CD4-positive, alpha-beta T cell treated with Interleukin-17A for 4 hours (primary cell): Measurements from ENCODE around the gene RNFT1.
"Not testable (repeated sequence)": the region's sequence is repeated elsewhere in the genome, so short reads cannot be mapped to it uniquely, and the experiment has no call there.

Experiments
- DNase-seq: peaks from one replicate; pipeline ENCODE4 v3.0.0-alpha.2; 2020; ENCODE audit warnings: mixed read lengths

RNFT1 gene, protein sequence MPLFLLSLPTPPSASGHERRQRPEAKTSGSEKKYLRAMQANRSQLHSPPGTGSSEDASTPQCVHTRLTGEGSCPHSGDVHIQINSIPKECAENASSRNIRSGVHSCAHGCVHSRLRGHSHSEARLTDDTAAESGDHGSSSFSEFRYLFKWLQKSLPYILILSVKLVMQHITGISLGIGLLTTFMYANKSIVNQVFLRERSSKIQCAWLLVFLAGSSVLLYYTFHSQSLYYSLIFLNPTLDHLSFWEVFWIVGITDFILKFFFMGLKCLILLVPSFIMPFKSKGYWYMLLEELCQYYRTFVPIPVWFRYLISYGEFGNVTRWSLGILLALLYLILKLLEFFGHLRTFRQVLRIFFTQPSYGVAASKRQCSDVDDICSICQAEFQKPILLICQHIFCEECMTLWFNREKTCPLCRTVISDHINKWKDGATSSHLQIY

DNA sequence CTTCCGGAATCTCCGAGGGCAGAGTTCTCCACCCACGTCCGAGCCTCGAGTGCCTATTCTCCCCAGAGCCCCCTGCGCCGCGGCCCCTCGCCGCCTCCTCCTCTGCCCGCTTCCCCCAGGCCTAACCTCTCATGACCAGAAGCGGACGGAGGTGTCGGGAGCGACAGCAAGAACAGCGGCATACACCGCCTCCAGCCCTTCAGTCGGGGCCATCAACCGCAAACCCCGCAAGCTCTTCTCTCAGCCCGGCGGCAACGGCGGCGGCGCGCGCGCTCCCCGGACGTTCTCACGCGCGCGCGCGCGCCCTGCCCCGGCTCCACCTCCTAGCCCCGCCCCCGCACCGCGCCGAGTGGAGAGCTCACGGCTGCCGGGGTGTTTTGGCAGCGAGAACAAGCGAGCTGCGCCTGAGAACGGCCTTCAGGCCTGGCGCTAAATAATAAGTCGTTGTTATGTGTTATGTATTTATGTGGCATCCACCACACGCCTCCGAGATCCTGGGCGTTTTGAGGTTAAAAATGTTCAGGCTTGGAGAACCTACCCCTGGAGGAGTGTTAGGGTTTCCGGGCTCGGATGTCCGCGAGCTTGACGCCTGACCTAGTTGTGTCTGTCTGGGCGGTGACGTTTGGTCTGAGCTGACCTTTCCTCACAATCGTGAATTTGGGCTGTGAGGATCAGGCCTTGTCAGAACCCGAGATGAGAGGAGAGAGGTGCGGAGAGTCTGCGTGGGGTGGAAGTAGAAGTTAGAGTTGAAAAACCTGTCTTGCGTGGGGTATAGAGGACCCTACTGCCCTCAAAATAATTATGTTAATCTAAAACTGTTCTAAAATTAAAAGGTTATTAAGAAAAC is at the start of gene RNFT1:
Gene RNFT1 (minus strand): TSS at position 259 of the 847 bp plus-strand sequence. CDS start 77 bp downstream, at position 182.
- peak; percentile 94 for DNase-seq

DNA sequence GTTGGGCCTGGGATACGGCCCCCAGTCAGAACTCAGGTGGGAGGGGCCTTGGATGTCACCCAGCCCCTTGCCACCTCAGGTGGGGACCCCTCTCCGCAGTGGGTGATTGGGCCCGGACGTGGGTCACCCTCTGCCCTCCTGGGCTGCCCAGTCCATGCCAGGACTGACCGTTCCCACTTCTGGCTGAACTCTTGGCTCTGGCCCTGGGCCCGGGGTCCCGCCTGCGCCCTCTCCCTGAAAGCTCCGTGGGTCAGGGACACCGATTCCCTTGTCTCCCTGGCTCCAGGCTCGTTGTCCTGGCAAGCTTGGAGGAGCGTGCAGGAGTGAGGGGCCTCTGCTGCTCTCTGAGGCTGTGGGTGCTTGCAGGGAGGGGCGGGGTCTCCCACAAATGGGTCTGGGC is 44.8 kb upstream of the RNFT1 start:
- DNase-seq: not testable (repeated sequence)

DNA sequence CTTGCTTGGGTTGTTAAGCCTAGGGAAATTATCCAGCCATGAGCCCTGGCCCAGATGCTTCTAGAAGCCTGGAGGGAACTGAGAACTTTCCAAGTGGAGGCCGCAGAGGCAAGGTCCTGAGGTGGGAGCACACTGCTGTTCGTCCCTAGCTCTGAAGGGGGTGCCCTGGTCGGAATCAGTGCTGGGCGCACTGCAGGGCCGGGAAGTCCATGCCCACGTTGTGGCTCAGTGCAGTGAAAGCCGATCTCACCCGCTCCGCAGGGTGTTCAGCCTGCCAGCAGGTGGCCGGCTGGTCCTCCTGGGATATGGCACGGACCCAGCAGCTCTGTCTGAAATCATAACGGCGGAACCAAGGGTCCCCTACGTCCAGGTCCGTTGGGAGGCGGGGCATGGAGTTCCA is 43.8 kb upstream of the RNFT1 start:
- DNase-seq: not testable (repeated sequence)

DNA sequence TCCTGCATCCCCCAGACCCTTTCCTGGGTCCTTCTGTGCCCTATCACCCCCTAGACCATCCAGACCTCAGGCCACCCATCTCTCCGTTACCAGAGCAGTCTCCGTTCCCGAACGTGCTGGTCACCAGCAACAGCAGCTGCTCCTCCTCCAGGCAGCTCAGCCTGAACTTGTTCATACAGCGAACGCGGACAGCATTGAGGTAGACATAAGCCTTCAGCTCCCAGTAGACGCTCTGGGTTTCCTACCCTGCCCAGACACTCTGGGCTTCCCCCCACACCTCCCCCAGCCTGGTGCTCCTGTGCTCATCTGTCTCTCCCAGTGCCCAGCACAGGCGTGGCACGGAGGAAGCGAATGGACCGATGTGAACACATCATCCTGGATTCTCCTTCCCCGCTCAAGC is 41.6 kb upstream of the RNFT1 start:
- DNase-seq: no peak

DNA sequence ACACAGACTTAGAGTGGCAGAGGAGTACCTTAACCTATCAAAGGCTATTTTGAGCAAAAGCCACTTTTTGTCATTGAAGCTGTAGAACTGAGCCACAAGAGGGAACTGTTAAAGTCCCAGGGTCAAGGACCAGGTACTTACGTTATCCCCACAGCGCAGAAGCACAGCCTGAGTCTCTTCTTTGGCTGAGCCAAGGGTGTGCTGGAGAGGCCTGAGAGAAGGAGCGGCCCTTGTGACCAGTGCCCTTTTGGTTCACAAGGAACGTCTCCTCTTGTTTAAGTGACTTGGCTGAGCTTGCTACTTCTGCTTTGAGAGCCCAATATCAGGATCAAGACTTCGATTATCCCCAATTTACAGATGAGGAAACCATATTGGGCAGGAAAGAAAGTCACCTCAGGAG is 40.0 kb upstream of the RNFT1 start:
- DNase-seq: not testable (repeated sequence)

DNA sequence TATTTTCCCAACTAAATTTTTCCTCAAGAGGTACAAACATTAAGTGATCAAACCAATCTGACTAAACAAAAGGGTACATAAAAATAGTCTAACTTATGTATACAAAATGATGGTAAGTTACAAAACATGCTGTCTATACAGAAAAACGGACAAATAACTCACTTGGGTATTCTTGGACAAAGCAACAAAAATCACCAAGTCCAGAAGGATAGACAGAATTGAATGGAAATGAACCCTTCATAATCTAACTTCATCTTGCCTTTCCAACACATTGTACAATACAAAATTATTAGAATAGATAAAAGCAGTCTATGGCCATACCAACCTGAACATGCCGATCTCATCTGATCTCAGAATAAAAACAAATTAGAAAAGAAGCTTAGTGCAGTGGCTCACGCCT is 37.9 kb upstream of the RNFT1 start:
- not testable (repeated sequence) for DNase-seq

DNA sequence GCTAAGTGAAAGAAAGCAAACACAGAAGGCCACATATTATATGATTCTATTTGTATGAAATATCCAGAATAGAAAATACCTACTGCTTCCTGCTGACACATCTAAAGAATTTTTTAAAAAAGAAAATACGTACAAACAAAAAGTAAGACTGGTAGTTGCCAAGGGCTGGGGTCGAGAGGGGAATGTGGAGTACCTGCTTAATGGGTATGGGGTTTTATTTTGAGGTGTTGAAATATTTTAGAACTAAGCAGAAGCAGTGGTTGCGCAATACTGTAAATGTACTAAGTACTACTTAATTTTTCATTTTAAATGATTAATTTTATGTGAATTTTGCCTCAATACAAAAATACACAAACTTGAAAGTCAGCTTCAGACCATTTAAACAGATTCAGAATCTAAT is 32.1 kb upstream of the RNFT1 start:
- DNase-seq: not testable (repeated sequence)

DNA sequence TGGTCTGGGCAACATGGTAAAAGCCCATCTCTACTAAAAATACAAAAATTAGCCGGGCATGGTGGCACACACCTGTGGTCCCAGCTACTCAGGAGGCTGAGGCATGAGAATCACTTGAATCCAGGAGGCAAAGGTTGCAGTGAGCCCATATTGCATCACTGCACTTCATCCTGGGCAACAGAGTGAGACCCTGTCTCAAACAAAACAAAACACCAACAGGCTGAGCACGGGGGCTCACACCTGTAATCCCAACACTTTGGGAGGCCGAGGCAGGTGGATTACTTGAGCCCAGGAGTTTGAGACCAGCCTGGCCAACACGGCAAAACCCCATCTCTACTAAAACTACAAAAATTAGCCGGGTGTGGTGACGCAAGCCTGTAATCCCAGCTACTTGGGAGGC is 10.6 kb upstream of the RNFT1 start:
- not testable (repeated sequence) for DNase-seq

DNA sequence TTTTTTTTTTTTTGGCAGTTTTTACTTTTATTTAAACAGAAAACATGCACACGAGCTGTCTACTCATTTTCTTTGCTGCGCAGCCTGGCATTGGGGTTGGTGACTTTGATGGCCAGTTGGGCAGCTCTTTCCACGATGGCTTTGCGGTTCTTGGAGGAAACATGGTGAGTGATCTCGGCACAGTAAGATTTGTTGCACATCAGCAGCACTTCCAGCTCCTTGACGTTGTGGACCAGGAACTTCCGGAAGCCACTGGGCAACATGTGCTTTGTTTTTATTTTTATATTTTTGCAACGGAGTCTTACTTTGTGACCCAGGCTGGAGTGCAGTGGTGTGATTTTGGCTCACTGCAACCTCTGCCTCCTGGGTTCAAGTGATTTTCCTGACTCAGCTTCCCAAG is 8.9 kb upstream of the RNFT1 start:
- not testable (repeated sequence) for DNase-seq

DNA sequence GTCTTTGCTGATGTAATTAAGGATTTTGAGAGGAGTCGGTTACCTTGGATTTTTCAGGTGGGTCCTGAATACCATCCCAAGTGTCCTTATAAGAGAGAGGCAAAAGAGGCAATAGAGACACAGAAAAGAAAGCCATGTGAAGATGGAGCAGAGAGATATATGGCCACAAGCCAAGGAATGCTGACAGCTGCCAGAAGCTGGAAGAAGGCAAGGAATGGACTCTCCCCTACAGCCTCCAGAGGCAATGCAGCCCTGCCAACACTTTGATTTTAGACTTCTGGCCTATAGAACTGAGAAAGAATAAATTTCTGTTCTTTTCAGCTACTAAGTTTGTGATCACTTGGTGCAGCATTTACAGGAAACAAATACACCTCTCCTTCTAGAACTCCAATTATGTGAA is 8.2 kb upstream of the RNFT1 start:
- no peak for DNase-seq

DNA sequence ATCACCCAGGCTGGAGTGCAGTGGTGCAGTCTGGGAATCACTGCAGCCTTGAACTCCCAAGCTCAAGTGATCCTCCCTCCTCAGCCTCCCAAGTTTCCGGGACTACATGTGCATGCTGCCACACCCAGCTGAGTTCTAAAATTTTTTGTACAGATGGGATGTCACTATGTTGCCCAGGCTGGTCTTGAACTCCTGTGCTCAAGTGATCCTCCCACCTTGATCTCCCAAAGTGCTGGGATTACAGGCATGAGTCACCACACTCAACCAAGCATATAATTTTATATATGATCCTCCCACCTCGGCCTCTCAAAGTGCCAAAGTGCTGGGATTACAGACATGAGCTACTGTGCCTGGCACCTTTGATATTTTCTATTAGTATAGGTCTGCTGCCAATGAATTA is 7.2 kb upstream of the RNFT1 start:
- not testable (repeated sequence) for DNase-seq

DNA sequence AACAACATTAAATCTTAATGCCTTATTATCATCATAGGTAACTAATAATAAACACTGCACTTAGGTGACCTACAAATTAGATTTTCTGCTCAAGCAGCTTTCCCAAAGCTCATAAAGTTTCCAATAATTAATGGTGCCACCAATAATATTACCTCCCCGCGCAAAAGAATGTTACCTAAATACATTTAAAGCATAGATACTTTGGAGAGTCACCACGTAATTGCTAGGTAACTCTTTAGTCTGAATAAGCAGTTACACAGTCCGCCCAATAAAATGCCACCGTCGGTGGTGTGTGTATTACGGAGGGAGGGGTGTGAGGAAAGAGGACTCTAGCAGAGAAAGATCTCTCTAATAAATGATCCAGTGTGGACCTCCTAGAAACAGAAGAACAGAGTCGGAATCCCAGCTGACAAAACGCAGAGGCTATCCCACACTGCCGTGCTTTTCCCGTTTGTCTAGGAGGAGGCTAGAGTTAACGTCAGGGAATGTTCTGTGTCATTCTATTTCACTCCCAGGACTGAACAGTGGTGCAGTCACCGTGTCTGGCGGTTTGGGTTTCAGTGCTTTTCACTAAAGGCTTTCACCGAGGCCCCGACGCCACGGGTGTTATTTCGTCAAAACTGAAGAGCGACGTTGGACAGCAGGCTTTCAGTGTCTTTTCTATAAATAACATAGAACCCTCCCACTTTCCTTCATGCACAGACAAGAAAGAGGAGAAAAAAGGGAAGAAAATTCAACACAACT is 630 bp downstream of the RNFT1 start:
- DNase-seq: peak; percentile 64

DNA sequence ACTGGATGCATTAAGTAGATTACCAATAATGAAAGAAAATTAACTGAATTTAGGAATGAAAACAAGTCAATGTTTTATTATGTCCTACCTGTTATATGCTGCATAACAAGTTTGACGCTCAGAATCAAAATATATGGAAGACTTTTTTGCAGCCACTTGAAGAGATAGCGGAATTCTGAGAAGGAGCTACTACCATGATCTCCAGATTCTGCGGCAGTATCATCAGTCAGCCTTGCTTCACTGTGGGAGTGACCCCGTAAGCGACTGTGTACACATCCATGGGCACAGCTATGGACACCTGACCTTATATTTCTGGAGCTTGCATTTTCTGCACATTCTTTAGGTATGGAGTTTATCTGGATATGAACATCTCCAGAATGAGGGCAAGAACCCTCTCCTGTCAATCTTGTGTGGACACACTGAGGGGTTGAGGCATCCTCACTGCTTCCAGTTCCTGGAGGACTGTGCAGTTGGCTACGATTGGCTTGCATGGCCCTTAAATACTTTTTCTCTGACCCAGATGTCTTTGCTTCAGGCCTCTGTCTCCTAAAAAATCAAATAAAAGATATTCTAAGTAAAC is 1.7 kb downstream of the RNFT1 start:
- no peak for DNase-seq

DNA sequence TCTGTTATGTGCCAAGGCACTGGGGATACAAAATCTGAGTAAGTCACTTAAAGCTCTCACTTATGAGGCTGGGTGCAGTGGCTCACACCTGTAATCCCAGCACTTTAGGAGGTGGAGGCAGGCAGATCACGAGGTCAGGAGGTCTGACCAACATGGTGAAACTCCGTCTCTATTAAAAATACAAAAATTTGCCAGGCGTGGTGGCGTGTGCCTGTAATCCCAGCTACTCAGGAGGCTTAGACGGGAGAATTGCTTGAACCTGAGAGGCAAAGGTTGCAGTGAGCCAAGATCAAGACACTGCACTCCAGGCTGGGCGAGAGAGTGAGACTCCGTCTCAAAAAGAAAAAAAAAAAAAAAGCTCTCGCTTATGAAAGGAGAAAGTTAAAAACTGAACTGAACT is 5.0 kb downstream of the RNFT1 start:
- DNase-seq: not testable (repeated sequence)

DNA sequence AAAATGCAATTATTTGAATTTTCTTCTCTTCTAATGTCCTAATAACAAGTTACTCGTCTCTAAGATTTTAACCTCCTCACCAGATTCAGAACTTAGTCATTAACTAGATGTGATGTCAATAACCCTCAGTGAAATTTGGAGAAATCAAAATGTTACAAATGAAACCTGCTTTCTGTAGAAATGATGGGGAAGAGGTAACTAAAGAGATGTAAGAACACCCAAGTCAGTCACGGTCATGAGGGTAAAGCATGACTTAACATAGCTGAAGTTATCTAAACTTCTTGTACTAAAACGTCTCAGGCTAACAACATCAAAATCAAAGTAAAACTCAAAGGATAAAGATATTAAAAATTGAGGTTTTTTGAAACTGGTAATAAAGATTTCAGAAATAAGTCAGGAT is 9.7 kb downstream of the RNFT1 start:
- no peak for DNase-seq

DNA sequence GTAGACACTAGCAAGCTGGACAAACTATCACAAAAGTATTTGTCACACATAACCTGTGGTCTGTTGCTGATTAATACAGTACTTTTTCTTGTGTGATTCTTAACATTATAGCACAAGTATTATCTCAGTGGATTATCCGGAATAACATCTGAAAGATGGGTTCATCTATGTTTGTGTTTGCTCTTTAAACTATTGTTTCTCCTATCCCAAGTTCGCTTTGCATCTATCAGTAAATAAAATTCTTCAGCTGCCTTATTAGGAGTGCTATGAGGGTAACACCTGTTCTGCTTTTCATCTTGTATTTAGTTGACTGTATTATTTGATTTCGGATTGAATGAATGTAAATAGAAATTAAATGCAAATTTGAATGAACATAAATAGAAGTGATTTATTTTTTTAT is 14.5 kb downstream of the RNFT1 start:
- DNase-seq: no peak

DNA sequence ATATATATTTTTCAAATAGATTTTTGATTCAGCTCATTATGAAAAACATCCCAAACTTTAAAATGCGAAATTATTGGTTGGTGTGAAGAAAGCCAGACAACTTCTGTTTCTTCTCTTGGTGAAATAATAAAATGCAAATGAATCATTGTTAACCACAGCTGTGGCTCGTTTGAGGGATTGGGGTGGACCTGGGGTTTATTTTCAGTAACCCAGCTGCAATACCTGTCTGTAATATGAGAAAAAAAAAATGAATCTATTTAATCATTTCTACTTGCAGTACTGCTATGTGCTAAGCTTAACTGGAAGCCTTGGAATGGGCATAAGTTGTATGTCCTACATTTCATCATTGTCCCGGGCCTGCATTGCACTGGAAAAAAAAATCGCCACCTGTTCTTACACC is 17.2 kb downstream of the RNFT1 start:
- DNase-seq: not testable (repeated sequence)

DNA sequence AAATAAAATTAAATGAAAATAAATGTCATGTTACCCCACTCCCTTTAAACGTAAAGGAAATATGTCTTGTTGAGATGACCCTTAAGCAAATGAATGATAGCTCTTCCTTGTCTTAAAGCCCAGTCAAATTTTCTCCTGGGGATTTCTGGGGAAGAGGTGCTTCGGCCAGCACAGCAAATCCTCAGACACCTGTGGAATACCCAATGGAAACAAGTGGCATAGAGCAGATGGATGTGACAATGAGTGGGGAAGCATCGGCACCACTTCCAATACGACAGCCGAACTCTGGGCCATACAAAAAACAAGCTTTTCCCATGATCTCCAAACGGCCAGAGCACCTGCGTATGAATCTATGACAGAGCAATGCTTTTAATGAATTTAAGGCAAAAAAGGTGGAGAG is 18.1 kb downstream of the RNFT1 start:
- DNase-seq: not testable (repeated sequence)

DNA sequence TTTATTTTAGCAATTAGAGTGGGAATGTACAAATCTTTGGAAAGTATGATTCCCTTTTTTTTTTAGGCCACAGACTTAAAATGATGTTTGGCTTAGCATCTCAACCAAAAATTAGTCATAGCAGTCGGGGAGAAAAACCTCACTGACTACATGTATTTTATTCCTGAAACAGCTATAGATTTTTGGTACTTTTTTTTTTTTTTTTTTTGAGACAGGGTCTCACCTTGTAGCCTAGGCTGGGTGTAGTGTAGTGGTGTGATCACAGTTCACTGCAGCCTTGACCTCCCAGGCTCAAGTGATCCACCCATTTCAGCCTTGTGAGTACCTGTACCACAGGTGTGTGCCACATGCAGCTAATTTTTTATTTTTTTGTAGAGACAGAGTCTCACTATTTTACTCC is 23.4 kb downstream of the RNFT1 start:
- no peak for DNase-seq

DNA sequence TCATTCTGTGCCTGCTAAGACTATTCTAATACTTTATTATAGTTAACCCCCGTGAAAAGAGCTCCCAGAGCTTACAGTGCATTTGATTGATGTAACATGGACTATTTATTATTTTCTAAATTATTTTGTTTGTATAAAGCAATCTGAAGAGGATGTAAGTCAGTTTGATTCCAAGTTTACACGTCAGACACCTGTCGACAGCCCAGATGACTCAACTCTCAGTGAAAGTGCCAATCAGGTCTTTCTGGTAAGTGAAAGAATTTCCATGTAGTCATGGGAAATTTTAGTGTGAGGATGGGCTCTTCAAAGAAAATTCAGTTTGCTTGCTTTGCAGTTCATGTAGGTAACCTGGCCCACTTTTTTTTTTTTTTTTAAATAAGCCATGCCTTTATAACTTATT is 23.8 kb downstream of the RNFT1 start:
- DNase-seq: not testable (repeated sequence)

DNA sequence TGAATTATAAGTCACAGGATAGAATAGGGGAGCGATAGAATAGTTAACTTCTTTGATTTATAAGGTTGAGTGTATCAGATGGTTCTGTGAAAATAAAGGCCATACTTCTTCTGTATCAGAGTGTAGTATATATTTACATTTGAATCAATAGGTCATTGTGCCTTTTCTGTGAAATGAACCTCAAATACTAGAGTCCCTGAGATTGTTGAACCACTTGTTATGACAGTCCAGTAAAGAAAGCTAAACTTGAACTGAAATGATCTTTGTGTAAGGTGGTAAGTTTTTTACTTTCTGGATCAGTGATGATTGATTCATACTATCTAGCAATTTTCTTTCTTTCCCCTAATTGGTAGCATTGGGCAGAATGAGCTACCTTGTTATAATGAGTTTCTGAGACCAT is 31.2 kb downstream of the RNFT1 start:
- not testable (repeated sequence) for DNase-seq

DNA sequence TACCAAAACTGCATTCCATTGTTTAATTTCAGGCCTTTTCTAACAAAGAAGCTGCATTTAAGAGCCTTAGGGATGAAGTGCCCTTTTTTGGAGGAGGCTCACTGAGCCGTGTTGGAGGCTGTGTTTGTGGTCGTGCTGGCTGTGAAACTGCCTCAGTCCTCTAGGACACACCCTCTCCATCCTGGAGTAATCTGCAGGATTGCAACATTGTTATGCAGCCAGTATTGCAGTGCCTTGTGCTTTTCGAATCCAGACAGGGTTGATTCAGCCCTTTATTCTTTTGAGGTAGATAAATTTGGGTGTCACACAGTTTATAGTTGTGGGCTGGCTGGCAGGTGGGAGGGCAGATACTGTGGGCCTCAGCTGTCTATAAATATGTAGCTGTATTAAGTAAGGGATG is 33.8 kb downstream of the RNFT1 start:
- not testable (repeated sequence) for DNase-seq

DNA sequence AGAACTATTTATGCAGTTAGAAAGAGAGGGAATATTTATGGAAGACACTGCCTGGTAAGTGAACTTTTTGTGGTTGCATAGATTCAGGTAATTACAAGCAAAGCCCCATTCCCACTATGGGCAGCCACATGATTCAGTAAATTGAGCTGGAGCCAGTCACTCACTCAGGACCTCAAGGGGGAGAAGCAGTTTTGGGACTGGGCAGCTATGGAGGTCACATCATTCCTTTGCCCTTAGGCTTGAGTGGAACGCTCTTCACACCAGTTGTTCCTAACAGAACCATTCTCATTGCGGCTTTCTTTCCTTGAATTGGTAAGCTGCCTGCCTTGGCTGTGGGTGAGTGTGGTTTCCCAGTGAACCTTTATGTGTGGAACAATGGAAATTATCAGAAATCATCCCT is 34.4 kb downstream of the RNFT1 start:
- not testable (repeated sequence) for DNase-seq
